Posterior vena cava (tissue), 2 donors: ENCODE data around the gene DCBLD2. TPM values are rescaled to one million over a fixed set of nuclear protein-coding genes. Genes with fewer than 3 reads are reported as not detected.
"Not testable (repeated sequence)": the region's sequence is repeated elsewhere in the genome, so short reads cannot be mapped to it uniquely, and the experiment has no call there.

ENCODE experiments used
- DNase-seq: peaks from one replicate; pipeline ENCODE4 v3.0.0-alpha.2; 2020; ENCODE audit warnings: low spot score
- intact Hi-C, 2 donors: fragments of 100-400 bp; cut with DNase I; formaldehyde crosslinking; loops; one replicate each; pipeline versions ENCODE4 v1.14.1 to v1.14.2; 2022 to 2023
- total RNA-seq, 2 donors: library from RNA; stranded (reverse); fragmentation: NEBNext Ultra II Directional; extraction: Animal tissue kit (Norgen Biotek cat#: 25700); gene quantifications; one replicate each; pipeline ENCODE4 v1.2.1, GENCODE V29; 2021
- donor health status: DM: yes; HTN: yes; CAD: no.
- donor health status: DM: yes; HTN: yes; CAD: no.

Gene DCBLD2
- total RNA-seq, 2 donors from 2014 or later: 27.9 to 28.8 TPM

DNA sequence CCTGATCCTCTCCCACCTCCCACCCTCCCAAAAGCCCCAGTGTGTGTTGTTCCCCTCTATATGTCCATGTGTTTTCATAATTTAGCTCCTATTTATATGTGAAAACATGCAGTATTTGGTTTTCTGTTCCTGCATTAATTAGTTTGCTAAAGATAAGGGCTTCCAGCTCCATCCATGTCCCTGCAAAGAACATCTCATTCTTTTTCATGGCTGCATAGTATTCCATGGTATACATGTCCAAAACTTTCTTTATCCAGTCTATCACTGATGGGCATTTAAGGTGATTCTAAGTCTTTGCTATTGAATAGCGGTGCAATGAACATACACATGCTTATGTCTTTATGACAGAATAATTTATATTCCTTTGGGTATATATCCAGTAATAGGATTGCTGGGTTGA lies 53.4 kb downstream of the DCBLD2 start:
- intact Hi-C loops: no loop called here
- DNase-seq: no peak

DNA sequence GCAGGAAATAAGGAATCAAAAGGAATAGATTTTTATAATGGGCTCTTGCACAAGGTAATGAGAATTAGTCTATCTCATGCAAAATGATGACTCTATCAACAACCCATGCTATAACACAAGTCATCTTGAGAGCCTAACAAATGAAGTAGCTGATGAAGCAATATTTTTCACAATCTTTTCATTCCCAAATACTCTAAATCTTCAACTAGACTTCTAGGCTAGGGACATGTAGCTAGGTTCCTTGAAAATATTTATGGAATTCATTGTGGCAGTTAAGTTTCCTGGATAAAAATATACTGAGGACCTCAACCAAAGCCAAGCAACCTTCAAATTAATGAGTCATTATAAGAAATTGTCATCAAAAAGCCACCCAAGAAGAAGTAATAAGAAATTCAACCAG lies 55.4 kb downstream of the DCBLD2 start:
- no peak for DNase-seq
- intact Hi-C loops: no loop called here

DNA sequence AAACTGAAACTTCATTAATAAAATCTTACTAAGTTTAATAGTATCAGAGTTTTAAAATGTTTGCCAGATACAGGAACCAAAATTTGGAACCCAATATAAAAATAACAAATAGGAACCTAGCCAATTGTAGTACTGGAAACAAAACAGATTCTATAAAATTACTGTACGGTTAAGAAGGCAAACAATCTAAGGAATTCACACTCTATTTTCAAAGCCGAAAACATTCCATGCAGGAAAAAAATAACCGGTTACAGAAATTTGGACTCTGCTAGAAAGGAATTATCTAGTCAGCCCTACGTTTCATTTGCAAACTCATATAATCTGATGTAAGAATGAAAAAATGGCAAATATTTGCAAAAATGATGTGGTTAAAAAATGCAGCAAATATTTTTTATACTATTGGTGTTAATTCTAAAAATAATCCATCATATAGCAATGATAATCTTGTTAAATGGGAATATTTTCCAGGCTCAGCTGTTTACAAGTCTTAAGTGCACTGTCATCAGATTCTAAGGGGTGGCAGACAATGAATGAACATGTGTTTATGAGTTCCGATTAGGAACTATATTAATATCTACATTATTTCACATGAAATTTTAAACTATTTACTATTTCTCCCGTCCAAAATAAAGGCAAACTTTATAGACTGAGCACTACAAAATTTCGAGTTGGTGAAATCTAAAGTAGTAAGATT lies 58.1 kb downstream of the DCBLD2 start:
- DNase-seq: no peak
- intact Hi-C loops: no loop called here

DNA sequence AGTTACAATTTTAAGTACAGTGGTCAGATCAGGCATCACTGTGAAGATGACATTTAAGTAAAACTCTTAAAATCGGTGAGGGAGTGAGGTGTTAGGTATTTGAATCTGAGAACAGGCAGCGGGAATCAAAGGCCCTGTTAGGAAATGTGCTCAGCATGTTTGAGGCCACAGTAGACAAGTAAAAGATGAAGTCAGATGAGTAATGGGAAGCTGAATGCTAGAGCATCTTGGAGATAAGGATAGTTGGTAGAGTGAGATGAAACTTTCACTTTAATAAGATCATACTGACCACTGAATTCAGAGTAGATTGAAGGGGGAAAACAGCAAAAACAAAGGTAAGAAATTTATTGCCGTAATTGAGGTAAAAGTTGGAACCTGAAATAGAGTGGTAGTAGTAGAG lies 61.6 kb downstream of the DCBLD2 start:
- DNase-seq: no peak
- intact Hi-C loops: no loop called here

DNA sequence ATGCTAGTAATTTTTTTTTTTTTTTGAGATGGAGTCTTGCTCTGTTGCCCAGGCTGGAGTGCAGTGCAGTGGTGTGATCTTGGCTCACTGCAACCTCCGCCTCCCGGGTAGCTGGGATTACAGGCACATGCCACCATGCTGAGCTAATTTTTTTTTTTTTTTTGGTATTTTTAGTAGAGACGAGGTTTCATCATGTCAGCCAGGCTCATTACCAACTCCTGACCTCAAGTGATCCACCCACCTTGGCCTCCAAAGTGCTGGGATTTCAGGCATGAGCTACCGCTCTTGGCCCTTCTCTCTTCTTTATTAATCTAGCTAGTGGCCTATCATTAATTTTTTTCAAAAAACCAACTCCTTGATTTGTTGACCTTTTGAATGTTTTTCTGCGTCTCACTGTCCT lies 70.4 kb downstream of the DCBLD2 start:
- intact Hi-C loops, DNase-seq: not testable (repeated sequence)

DNA sequence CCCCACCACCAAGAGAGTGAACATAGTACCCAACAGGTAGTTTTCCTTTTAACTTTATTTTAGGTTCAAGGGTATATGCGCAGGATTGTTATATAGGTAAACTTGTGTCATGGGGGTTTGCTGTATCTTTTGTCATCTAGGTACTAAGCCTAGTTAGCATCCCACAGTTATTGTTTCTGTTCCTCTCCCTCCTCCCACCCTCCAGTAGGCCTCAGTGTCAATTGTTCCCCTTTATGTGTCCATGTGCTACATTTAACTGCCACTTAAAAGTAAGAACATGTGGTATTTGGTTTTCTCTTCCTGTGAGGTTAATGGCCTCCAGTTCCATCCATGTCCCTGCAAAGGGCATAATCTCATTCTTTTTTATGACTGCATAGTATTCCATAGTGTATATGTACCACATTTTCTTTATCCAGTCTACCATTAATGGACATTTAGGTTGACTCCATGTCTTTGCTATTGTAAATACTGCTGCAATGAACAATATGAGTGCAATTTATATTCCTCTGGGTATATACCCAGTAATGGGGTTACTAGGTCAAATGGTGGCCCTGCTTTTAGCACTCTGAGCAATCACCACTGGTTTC lies 72.2 kb downstream of the DCBLD2 start:
- no peak for DNase-seq
- intact Hi-C loops: no loop called here

DNA sequence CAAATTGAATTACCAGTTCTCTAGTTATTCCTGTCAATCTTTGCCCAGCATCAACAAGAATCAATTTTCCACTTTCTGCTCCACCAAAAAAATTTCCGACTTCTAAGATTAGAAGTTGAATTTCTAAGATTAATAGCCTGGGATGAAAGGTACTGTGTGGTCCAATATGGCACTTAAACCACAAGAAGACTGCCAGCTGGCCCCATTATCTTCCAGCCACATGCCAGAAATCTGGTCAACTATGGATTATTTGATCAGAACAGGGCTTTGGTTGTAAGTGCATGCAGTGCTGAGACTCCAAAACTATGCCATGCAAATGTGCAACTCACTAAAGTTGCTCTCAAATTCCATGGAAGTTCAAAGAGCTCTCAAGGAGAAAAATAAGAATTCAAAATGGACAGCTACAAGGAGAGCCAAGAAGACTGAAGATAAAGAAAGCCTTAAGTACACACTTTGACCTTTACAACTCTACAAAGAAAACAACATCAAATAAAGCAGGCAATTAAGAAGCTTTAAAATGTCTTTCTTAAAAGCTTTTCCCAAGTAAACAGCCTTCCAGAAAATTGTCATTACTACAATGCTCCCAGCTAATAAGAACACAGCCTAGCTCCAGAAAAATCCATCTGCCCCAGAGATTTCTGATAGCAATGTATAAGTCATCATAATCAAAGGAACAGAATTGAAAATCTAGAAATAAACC lies 74.1 kb downstream of the DCBLD2 start:
- intact Hi-C loops: no loop called here
- no peak for DNase-seq

DNA sequence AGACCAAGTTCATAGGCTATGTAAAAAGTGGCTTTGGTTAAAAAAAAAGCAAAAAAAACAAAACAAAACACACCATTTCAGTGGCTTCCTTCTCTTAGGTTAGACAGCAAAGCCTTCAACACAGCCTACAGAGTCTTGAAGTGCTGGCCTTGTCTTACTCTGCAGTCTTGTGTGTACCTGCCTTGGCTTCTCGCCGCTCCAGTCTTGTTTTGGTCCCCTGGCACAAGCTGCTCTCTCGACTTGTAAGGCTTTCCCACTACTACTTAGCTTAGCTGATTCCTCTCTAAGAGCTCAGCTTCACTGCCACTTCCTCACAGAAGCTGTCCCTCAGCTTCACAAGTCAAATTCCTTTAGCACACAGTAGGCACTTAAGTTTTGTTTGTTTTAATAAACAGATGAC lies 75.4 kb downstream of the DCBLD2 start:
- intact Hi-C loops: no loop called here
- DNase-seq: no peak

DNA sequence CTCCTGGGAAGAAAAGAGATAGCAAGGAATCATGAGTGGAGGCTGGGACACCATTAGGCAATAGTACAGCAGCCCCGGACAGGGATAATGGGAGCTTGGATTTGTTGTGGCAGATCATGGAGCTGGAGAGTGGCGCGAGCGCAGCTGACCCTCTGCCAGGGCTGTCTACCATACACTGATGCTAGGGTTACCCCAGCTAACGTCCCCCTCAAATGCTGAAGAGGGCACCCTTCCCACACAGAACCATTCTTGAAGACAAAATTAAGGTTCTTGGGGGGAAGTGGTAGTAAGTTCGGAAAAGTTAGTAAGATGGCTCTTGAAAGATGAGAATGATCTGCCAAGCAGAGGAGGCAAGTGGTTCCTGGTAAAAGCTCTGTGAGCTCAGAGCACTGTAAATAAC lies 77.2 kb downstream of the DCBLD2 start:
- DNase-seq: no peak
- intact Hi-C loops: loop anchor here in 1 of 2 donors (5.0 kb wide), 1 partner anchor 168 kb away; no protein-coding TSS in a partner anchor

DNA sequence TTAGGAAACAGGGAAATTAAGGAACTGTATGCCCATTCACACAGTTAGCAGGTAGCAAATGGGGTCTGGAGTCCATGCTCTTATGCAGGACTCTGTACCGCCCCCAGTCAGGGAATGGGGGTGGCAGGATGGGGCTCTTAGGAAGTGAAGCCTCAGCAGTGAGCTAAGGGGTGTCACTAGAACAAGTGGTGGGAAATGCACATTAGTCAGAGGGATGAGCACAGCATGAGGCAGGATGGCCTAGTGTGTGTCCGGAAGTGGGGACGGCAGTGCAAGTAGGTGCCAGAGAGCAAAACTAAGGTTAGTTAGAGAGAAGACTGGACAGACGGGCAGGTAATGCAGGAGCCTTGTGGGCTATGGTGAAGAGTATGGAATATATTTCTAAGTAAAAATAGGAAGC lies 77.7 kb downstream of the DCBLD2 start:
- no peak for DNase-seq
- intact Hi-C loops: loop anchor here in 1 of 2 donors (5.0 kb wide), 1 partner anchor 169 kb away; no protein-coding TSS in a partner anchor

DNA sequence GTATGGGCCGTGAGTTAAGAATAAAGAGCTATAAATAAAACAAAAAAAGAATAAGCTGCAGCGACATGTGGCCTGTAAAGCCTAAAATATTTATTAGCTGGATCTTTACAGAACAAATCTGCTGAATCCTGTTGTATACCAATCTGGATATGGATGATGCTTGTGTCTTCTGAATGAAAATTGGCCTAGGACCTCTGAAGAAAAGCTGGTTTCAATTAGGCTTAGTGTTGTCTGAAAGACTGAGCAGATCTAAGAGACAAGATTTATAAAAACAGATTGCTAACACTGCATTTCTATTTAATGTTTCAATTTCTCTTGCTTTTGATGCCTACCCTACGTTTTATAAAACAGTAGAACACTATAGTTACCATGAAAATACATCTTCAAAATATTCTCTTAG lies 80.4 kb downstream of the DCBLD2 start:
- DNase-seq: no peak
- intact Hi-C loops: loop anchor here in 1 of 2 donors (5.0 kb wide), 1 partner anchor 171 kb away; no protein-coding TSS in a partner anchor

DNA sequence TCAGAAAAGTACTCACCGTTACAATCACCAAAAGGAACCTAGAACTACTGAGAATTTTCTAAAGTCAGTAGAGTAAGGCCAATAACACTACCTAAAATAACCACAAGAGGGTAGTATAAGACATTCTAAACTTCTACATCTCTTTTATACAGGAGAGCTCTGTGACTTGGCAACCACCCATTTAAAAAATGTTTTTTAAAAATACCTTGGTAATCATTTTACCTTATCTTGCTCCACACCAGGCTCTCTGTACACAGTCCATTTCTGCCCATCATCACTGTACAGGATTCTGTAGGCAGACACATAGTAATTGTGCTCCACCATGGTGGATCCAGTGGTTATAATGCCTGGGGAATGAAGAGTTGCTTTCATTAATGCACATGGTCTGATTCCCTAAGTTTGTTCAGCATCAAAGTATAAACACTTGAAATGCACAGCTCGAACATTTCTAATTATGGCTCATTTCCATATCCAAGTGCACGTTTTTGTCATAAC lies 83.9 kb downstream of the DCBLD2 start:
- no peak for DNase-seq
- intact Hi-C loops: loop anchor here in 1 of 2 donors (2.0 kb wide), 1 partner anchor 175 kb away; no protein-coding TSS in a partner anchor

DNA sequence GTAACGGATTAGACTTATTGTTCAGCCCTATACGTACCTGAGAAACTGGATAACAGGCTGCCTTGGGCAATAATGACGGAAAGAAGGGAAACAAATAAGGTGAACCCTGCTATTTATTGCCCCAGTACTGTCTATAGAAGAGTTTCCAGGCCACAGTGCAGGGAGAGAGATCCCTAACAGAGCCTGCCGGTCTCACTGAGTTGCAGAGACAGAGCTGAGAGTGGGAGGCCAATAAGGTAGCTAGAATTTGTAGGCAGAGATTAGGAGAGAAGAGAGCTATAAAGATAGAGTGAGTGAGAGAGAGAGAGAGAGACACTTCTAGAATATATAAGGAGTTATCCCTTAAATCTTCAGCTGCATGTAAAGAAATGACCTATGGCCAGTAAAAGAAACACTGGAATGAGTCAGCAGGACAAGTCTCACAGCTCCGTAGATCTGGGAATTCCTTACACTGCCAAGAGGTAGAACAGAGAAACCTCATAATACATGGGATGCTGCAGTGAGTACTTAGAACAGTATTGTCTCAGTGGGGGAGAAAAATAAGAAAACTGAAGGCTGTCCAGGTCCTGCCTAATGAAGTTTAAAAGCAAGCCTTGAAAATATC lies 86.6 kb downstream of the DCBLD2 start:
- intact Hi-C loops: loop anchor here in 1 of 2 donors (5.0 kb wide), 1 partner anchor 213 kb away; no protein-coding TSS in a partner anchor
- DNase-seq: no peak

DNA sequence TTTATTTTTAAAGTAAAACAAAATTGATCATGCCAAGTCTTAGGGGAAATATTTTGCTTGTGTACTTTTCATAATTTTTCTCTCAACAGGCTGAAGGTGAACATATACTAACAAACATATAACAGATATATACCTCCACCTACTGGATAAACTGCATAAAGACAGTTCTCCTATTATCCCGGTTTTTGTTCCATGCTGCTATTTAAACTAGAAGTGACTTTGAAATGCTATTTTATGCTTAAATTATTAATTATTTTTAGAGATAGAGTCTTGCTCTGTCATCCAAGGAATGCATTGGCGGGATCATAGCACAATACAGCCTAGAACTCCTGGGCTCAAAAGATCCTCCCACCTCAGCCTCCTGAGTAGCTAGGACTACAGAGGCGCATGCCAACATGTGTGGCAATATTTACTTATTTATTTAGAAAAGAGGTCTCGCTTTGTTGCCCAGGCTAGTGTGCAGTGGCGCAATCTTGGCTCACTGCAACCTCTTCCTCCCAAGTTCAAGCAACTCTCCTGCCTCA lies 88.6 kb downstream of the DCBLD2 start:
- intact Hi-C loops: loop anchor here in 1 of 2 donors (5.0 kb wide), 1 partner anchor 211 kb away; no protein-coding TSS in a partner anchor
- no peak for DNase-seq

DNA sequence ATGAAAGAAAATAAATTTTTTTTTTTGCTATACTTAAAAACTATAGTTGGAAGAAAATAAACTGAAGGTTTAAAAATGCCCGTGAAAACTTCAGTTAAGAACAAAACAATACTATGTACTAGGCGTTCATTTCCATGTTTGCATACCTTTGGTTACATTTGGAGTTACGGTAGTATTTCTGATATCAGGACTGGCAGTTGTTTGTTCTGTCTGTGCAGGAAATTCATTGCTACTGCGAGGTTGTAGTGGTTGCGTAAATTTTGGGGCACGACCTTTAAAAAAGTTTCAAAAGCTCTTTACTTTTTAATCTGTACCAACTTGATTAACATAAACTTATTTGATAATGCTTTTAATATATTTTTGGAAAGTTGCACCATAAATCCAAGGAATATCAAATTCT lies 90.4 kb downstream of the DCBLD2 start:
- intact Hi-C loops: loop anchor here in 1 of 2 donors (5.0 kb wide), 1 partner anchor 209 kb away; no protein-coding TSS in a partner anchor
- no peak for DNase-seq

DNA sequence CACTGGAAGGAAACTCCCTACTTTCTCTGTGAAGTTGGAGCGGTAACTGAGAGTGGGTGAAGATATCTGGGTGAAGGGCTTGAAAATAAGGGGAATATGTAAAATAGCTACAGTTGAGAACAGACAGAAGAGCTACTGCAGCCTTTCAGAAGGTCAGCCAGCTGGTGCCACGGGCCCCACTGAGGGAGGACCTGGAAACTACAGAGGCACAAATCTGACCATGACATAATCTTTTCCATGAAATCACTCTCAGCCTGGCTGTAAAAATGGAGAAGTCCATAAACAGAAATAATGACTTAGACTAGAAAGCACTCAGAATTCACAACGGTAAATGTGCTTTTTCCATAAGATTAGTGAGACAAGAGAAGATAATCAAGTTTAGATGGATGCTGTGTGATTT lies 91.9 kb downstream of the DCBLD2 start:
- intact Hi-C loops: no loop called here
- no peak for DNase-seq

DNA sequence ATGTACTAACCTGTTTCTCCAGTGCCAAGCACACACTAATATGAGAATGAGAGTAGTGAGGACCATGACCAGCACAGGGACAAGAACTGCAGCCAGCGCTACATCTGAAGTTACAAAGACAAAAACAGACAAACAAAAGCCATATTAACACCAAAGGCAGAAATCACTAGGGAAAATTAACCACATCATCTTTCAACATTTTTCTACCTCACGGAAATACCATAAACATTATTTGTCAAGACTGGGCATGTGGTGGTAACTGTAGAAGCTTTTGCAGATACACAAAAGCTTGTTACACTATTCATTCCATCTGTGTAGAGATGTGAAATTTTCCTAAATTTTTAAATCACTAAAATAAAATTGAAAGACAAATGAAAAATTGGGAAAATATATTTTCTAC lies 93.4 kb downstream of the DCBLD2 start:
- DNase-seq: no peak
- intact Hi-C loops: no loop called here

DNA sequence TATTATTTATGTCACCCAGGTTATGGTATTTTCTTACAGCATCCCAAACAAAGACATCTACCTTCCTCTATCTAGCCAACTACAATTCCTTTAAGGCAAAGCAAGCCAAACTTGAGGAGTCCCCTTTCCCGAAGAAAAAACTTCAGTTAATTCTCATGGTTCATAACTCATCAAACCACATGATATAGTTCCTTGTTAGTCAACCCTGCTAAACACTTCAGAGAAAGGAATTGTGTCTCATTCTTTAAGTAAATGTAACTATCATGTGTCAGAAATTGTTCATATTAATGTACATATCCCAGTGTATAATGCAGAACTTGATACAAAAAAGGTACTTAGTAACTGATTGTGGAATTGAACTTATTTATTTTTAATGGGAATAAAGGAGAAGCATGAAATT lies 93.9 kb downstream of the DCBLD2 start:
- DNase-seq: no peak
- intact Hi-C loops: no loop called here

DNA sequence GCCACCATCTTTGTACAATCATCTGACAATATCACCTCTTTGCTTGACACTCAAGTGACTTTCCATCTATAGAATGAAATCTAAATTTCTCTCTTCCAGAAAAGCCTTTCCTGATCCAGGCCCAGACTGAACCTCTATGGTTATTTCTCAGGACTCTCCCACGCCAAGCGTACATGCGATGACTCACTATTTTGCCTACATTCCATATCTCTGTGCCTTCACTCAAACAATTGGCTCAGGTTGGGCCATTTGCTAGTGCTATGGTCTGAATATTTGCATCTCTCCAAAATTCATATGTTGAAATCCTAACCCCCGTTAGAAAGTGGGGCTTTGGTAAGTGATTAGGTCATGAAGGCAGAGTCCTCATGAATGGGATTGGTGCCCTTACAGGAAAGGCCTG lies 94.5 kb downstream of the DCBLD2 start:
- intact Hi-C loops: no loop called here
- no peak for DNase-seq
